PC-3 (cell line): Measurements from ENCODE around the gene FBLIM1. TPM values are rescaled to one million over a fixed set of nuclear protein-coding genes. Genes with fewer than 3 reads are reported as not detected.

Experiments used
- ATAC-seq: fragments of 200-7000 bp; cut with Tn5 transposase; 2 replicates; pipeline ENCODE4 v1.9.1; 2020; ENCODE audit warnings: mild to moderate bottlenecking, moderate library complexity
- BruUV-seq: library from RNA; stranded (reverse); fragments of 400-500 nt; replicated peaks from 2 replicates; lab custom pipeline; 2021; lab: Mats Ljungman, UMichigan
- CTCF ChIA-PET: fragments of 300-600 bp; sonication (Branson Sonifier 250); formaldehyde crosslinking; loops from one replicate; lab custom pipeline; 2022; ENCODE audit warnings: antibody characterized with exemption; lab: Charles Lee
- POLR2A ChIA-PET: fragments of 300-600 bp; sonication (Branson Sonifier 250); formaldehyde crosslinking; loops from one replicate; lab custom pipeline; 2022; ENCODE audit warnings: antibody characterized with exemption; ENCODE audit not compliant: unreplicated experiment; lab: Charles Lee
- DNase-seq: peaks from one replicate; pipeline ENCODE4 v3.0.0-alpha.2; 2015
- H2AFZ ChIP-seq: fragments of 300-600 bp; sonication (generic); 2 replicates; pipeline ENCODE4 v1.6.0; 2016; ENCODE audit warnings: antibody characterized with exemption, low read length
- H3F3A ChIP-seq: fragments of 300-600 bp; sonication (generic); one replicate; pipeline ENCODE4 v1.6.0; 2017; ENCODE audit warnings: antibody characterized with exemption, low read length, control low read depth, mild to moderate bottlenecking; ENCODE audit not compliant: unreplicated experiment
- H3K27ac ChIP-seq: fragments of 300-600 bp; sonication (generic); 2 replicates; pipeline ENCODE4 v1.5.1; 2016; ENCODE audit warnings: mild to moderate bottlenecking, low read length
- H3K27me3 ChIP-seq: fragments of 300-600 bp; sonication (generic); 2 replicates; pipeline ENCODE4 v1.6.1; 2016; ENCODE audit warnings: low read length, mixed read lengths
- H3K36me3 ChIP-seq: fragments of 300-600 bp; sonication (generic); 2 replicates; pipeline ENCODE4 v1.6.1; 2016; ENCODE audit warnings: low read depth, mixed run types, low read length, mixed read lengths
- H3K4me1 ChIP-seq: fragments of 300-600 bp; sonication (generic); 2 replicates; pipeline ENCODE4 v1.5.1; 2016; ENCODE audit warnings: low read length; ENCODE audit not compliant: insufficient read depth
- H3K4me2 ChIP-seq: fragments of 300-600 bp; sonication (generic); 2 replicates; pipeline ENCODE4 v1.6.0; 2016; ENCODE audit warnings: low read length
- H3K4me3 ChIP-seq: fragments of 300-600 bp; sonication (generic); 2 replicates; pipeline ENCODE4 v1.5.1; 2016; ENCODE audit warnings: mild to moderate bottlenecking, low read length, mixed read lengths
- H3K79me2 ChIP-seq: fragments of 300-600 bp; sonication (generic); 2 replicates; pipeline ENCODE4 v1.6.1; 2017; ENCODE audit warnings: low read length, mixed read lengths
- H3K9ac ChIP-seq: fragments of 300-600 bp; sonication (generic); 2 replicates; pipeline ENCODE4 v1.6.0; 2016; ENCODE audit warnings: mild to moderate bottlenecking, low read length
- H3K9me2 ChIP-seq: fragments of 300-600 bp; sonication (generic); replicated peaks from 2 replicates; pipeline ENCODE4 v1.6.1; 2016; ENCODE audit warnings: mixed run types, low read length, mixed read lengths
- H3K9me3 ChIP-seq: fragments of 300-600 bp; sonication (generic); 2 replicates; pipeline ENCODE4 v1.6.1; 2016; ENCODE audit warnings: low read length, mixed read lengths
- H4K20me1 ChIP-seq: fragments of 300-600 bp; sonication (generic); 2 replicates; pipeline ENCODE4 v1.6.1; 2016; ENCODE audit warnings: low read length, mixed read lengths
- CTCF ChIP-seq: fragments of 300-600 bp; sonication (generic); conservative IDR thresholded peaks from 2 replicates; pipeline ENCODE4 v1.5.1; 2017; ENCODE audit warnings: antibody characterized with exemption, low read depth, mild to moderate bottlenecking, low read length
- EZH2 ChIP-seq: fragments of 300-600 bp; sonication (generic); IDR thresholded peaks from one replicate; pipeline ENCODE4 v1.6.1; 2017; ENCODE audit warnings: antibody characterized with exemption, mild to moderate bottlenecking, low read length; ENCODE audit not compliant: unreplicated experiment
- EZH2phosphoT487 ChIP-seq: fragments of 300-600 bp; sonication (generic); IDR thresholded peaks from 2 replicates; pipeline ENCODE4 v1.6.1; 2018; ENCODE audit warnings: mild to moderate bottlenecking, antibody characterized with exemption, low read length, borderline replicate concordance
- intact Hi-C: fragments of 100-400 bp; cut with micrococcal nuclease; formaldehyde crosslinking; loops from 2 replicates; pipeline ENCODE4 v1.9.0; 2023
- total RNA-seq: library from RNA; depleted of rRNA; stranded (reverse); fragments of >200 nt; gene quantifications from 2 replicates; pipeline ENCODE4 v1.2.3, GENCODE V29; 2014

FBLIM1 gene
- total RNA-seq, 1 experiment from 2014 or later: 74.1 TPM

GRCh38 chr1:15730423-15730822, 28.2 kb upstream of the FBLIM1 start:
- POLR2A ChIA-PET: no interaction called here
- Histone ChIP-seq H3K9me3 (no peaks in the 10 kb centered on the region), H4K20me1 (no peaks in the 10 kb centered on the region), H3K4me1 (no peaks in the 10 kb centered on the region), H3K4me3 (no peak overlapping the region), H3K27ac (no peak overlapping the region), H3K27me3 (no peaks in the 10 kb centered on the region), H3F3A (no peaks in the 10 kb centered on the region), H2AFZ (no peak overlapping the region), H3K4me2 (no peak overlapping the region), H3K79me2 (no peaks in the 10 kb centered on the region), H3K9me2 (no peaks in the 10 kb centered on the region), H3K9ac (no peak overlapping the region), H3K36me3 (0 out of 2 replicates have a peak, but pooled peaks cover 3% of the 10 kb centered on the region)
- TF ChIP-seq EZH2phosphoT487 (no peak), CTCF (no peak), EZH2 (no peak)
- CTCF ChIA-PET: no interaction called here
- intact Hi-C loops: no loop called here
- DNase-seq (no peak), ATAC-seq (no peak)
- BruUV-seq: no TSS peak

DNA sequence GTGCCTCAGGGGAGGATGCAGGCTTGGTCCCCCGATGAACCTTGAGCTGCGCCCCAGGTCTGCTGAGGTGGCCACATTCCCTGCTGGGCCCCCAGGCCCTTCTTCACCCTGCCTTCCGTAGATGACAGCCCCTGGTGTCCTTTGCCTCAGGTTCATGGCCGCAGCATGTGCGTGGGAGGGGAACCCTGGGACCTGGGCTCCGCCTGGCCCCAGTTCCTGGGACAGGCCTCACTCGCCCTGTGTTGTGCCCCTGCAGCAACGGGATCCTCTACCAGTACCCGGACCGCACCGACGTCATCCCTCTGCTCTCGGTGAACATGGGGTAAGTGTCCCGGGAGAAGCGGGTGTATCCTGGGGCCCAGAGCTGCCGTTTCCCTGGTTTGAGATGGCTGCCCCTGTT, 27.7 kb upstream of the FBLIM1 start:
- Histone ChIP-seq H3K4me3 (no peak overlapping the region), H3K9me2 (no peaks in the 10 kb centered on the region), H3K9me3 (no peaks in the 10 kb centered on the region), H3K27ac (no peak overlapping the region), H3K9ac (no peak overlapping the region), H4K20me1 (no peaks in the 10 kb centered on the region), H2AFZ (no peak overlapping the region), H3F3A (no peaks in the 10 kb centered on the region), H3K36me3 (0 out of 2 replicates have a peak, but pooled peaks cover 3% of the 10 kb centered on the region), H3K4me1 (no peaks in the 10 kb centered on the region), H3K4me2 (no peak overlapping the region), H3K27me3 (no peaks in the 10 kb centered on the region), H3K79me2 (no peaks in the 10 kb centered on the region)
- intact Hi-C loops: no loop called here
- DNase-seq: no peak
- ATAC-seq: no peak
- POLR2A ChIA-PET: no interaction called here
- TF ChIP-seq EZH2 (no peak), CTCF (no peak), EZH2phosphoT487 (no peak)
- CTCF ChIA-PET: no interaction called here
- no TSS peak for BruUV-seq

- no peaks in the 10 kb centered on the region for H3K4me1 ChIP-seq
- H2AFZ ChIP-seq: no peak overlapping the region
- DNase-seq: no peak
- TF ChIP-seq EZH2phosphoT487 (no peak), CTCF (no peak), EZH2 (no peak)
- no peak overlapping the region for H3K4me2 ChIP-seq
- ChIA-PET CTCF (no interaction called here), POLR2A (no interaction called here)
- ATAC-seq: no peak
- no peak overlapping the region for H3K27ac ChIP-seq
- no peaks in the 10 kb centered on the region for H3K27me3 ChIP-seq
- no peaks in the 10 kb centered on the region for H3F3A ChIP-seq
- no peaks in the 10 kb centered on the region for H3K79me2 ChIP-seq
- 0 out of 2 replicates have a peak, but pooled peaks cover 3% of the 10 kb centered on the region for H3K36me3 ChIP-seq
- BruUV-seq: no TSS peak
- H3K4me3 ChIP-seq: no peak overlapping the region
- H3K9me3 ChIP-seq: no peaks in the 10 kb centered on the region
- intact Hi-C loops: no loop called here
- H3K9me2 ChIP-seq: no peaks in the 10 kb centered on the region
- no peaks in the 10 kb centered on the region for H4K20me1 ChIP-seq
- H3K9ac ChIP-seq: no peak overlapping the region
Measured at GRCh38 chr1:15731735-15732685, 26.6 kb upstream of the FBLIM1 start.
